Endometrial microvascular endothelial cells (primary cell): ENCODE measurements around the gene XPOT. TPM values are rescaled to one million over a fixed set of nuclear protein-coding genes. Genes with fewer than 3 reads are reported as not detected.

Experiments
- in situ Hi-C: cut with HindIII; loops from 2 replicates; pipeline ENCODE4 v1.10.0; 2017; ENCODE audit warnings: low sequenced_read_pairs, low pct_unique_long_range_greater_than_20kb; ENCODE audit errors: inconsistent ontology term
- total RNA-seq: library from RNA; depleted of rRNA; stranded (reverse); fragments of >200 nt; gene quantifications from one replicate; pipeline ENCODE4 v1.2.3, GENCODE V29; 2015; ENCODE audit errors: inconsistent ontology term

The XPOT gene
- total RNA-seq, 1 donor from 2014 or later, result 55.2 TPM

DNA sequence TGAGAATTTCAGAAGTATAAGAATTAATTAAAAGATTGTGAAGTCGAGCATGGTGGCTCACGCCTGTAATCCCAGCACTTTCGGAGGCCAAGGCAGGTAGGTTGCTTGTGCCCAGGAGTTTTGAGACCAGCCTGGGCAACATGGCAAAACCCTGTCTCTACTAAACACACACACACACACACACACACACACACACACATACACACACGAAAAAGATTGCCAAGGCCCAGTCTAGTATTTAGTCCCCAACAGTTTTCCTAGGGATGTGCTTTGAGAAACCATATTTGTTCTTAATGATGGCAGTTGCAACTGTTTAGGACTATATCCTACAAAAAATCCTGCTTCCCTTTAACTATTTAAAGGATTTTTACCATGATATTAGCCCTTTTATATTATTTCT, 53.7 kb downstream of the XPOT start:
- in situ Hi-C loops, result no loop called here

DNA sequence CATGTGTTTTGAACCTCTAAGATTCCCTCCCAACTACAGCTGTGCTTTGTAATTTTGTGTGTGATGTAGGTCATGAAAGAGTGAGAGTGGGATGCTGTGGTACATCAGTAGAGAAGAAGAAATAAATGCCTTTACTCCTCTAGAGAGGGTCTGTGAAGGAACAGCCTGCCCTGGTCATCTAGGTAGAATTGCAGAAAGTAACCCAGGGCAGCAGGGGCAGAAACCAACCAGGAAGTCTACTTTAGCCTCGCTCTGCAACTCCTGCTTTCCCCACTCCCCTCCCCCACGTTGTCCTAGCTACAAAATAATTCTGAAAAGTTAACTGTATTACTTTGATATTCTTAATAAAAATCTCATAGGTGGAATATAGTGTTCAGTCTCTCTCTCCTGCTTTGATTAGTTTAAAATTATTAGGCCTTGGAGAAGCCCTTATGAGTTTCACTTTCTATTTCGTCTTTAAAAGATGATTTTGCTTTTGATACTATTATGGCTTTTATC, 55.3 kb downstream of the XPOT start:
- in situ Hi-C loops, result no loop called here

DNA sequence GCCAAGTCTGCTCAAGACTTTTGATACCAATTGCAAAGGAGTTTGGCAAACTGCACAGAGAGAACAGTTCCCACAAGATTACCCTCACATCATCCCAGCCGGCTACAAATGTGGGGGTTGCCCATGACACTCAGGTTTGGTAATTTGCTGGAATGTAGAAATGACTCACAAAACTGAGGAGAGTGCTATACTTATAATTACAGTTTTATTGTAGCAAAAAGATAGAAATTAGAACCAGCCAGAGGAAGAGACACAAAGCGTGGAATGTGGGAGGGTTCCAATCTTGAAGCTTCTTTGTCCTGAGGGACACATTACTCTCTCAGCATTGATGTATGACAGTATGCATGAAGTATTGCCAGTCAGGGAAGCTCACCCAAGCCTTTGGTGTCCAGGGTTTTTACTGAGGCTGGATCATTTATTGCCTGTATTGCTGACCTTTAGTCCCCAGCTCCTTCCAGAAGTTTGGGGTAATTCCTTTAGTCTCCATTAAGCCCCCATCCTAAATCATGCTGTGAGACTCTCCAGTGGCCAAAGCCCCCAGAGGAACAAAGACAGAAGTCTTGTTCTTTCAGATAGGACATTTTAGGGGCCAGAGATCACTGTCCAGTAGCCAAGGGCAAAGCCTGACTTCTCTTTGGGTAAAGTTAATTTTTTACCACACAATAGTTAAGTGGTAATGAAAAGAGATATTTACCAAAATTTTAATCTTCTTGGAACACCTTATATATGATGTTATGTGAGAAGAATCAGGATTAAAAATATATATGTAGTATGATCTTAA, 57.6 kb downstream of the XPOT start:
- in situ Hi-C loops, result no loop called here

DNA sequence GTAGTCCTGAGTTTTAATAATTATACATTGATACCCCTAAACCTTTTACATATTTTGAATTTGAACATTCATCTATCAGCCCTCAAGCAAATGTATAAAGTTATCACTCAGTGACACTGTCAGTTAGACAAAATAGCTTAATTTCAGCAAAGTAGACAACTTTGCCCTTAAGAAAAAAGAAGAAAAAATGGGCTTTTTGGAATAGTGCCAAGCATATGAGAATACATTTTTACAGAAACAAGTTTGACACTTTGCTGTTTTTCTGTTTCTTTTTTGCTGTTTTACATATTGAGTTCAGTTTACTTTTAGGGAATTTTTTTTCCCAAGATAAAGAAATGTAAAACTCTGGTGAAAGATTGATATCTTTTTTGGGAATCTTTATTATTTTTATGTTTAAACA, 62.0 kb downstream of the XPOT start:
- in situ Hi-C loops, result no loop called here

DNA sequence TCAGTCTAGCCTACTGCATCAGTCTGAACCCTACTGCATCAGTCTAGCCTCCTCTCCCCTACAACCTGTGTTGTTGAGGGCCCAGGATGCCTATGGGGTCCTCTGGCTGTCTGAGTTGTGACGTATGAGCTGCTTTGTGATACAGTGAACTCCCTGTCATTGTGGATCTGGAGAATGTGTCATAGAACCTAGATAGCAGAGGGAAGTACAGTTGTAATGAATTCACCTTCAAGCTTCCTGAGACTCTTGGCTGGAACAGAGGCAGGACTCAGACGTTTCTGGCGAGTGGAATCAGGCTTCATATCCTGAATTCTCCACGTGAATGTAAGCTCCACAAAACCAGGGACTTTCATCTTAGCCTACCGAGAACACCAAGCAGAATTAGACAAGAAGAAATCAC, 64.8 kb downstream of the XPOT start:
- in situ Hi-C loops, result no loop called here

DNA sequence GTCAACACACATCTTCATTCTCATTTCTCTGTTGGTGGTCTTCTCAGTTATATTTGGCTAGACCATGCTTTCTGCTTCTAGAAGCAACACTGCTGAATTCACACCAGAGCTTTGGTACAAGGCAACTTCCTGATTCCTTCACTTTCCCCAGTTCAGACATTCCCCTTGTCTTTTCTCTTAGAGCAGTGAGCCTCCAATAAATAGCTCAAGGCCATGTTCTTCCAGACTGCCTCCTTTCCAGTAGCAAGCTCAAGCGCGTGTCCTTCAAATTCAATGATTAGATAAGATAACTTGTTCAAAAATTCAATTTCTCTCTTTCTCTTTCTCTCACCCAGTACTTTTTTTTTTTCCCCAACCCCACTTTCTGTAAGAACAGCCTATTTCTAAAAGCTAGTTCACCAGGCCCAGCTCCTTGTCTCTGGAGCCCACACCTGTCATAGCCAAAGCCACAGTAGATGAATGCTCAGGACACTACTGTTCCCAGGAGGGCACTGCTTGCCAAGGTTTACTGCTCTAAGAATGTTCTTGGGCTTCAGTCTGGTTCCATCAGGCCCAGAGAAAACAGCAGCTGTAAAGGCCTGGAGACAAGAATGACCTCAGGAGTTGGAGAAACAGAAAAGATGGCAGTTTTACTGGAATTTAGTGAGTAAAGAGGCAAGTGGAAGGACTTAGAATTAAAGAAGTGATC, 65.4 kb downstream of the XPOT start:
- in situ Hi-C loops, result no loop called here

DNA sequence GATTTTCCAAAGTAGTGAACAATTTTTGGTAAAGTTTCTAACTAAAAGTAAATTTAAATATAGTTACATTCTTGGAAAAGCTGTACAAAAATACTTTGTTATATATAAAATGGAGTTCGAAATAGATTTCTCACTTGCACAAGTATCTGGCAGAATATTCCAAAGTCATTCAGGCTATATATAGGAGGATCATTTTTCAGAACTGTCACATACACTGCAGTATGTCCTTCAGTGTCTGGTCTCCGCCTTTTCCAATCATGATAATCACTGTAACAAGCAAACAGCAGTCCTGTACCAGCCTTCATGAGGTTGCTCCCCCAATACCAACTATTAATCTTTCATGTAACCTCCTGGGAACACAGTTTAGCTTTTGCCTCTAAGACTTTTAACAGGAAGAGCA, 66.3 kb downstream of the XPOT start:
- in situ Hi-C loops, result no loop called here

DNA sequence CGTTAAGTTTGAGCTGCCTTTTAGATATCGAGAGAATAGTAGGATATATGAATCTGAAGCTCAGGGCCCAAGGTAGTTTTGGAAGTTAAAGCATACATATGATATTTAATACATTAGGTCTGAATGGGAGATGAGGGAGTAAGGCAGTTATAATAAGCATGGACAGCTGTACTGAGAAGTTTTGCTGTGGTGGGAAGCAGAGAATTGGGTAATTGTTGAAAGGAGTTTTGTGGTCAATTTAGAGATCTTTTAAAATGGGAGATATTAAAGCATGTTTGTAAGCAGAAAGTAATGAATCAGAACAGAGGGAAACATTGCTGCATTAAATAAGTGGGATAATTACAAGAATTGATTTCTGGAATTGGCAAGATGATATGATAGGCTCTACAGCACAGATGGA, 69.0 kb downstream of the XPOT start:
- in situ Hi-C loops, result no loop called here

DNA sequence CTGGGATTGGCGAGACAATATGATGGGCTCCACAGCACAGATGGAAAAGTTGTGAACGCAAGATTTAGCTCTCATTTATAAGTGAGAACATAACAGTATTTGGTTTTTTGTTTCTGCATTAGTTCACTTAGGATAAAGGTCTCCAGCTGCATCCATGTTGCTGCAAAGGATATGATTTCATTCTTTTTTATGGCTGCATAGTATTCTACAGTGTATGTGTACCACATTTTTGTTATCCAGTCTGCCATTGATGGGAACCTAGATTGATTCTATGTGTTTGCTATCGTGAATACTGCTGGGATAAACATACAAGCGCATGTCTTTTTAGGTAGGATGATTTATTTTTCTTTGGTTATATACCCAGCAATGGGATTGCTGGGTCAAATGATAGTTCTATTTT, 71.3 kb downstream of the XPOT start:
- in situ Hi-C loops, result no loop called here

DNA sequence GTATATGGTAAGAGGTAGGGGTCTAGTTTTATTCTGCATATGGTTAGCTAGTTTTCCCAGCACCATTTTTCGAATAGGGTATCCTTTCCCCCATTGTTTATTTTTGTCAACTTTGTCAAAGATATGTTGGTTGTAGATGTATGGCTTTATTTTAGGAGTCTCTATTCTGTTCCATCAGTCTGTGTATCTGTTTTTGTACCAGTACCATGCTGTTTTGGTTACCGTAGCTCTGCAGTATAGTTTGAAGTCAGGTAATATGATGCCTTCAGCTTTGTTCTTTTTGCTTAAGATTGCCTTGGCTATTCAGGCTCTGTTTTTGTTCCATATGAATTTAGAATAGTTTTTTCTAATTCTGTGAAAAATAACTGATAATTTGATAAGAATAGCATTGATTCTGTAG, 72.7 kb downstream of the XPOT start:
- in situ Hi-C loops, result no loop called here

DNA sequence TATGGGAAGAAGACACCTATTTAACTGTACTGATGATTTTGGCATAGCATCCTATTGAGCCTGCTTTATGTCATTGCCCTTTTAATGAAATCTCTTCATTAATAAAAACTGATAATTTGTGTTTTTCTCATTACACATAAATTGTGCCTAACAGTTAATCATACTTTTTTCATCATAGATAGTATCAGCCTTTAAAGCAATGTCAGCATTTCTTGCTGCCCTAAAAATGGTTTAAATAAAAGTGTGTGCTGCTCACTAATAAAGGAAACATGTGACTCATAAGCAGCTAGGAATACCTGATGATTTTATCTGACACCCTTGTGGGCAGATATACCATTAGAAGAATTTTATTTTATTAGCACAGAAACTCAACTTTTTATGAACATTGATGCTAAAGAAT, 74.5 kb downstream of the XPOT start:
- in situ Hi-C loops, result no loop called here

DNA sequence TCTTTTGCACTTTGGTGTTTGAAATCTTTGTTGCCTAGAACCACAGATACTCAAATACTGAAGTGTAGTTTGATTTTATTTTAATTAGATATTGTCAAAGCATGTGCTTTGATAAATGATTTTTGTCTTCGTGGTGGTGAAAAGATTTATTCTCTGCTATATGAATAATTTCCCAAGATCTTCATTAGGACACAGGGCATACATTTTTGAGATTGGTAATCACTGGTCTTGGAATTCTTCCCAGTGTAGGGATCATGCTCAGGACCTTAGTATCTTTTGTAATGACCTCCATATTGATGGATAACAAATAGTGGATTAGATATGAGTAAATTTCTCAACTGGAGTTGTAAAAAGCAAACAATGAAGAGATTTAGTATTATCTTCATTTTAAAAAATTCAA, 76.0 kb downstream of the XPOT start:
- in situ Hi-C loops, result no loop called here

DNA sequence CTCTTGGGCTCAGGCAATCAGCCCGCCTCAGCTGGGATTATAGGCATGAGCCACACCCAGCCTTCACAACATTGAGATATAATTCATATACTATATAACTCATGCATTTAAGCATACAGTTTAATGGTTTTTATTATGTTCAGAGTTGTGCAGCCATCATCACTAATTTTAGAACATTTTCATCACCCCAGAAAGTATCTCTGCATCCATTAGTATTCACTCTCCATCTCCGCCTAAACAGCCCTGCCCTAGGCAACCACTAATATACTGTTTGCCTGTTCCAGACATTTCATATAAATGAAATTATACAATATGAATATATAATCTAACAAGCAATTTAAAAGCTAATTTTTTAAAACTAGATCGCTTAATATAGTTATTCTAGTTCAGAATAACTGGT, 82.5 kb downstream of the XPOT start:
- in situ Hi-C loops, result no loop called here

DNA sequence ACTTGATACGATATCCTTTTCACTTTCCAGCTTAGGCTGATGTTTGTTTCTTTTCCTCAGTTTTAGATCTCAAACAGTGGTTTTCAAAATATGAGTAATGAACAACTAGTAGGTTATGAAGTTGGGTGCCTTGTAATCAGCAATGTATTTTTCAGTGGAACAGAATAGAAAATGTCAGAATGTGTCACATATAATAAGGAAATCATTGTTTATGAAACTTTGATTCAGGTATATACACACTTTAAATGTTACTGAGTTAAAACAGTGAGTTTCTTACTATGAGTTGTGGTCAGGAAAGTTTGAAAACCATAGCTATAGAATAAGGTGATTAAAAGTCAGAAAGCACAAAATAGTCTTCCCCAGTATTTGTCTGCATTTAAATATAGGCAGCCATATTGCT, 87.5 kb downstream of the XPOT start:
- in situ Hi-C loops, result no loop called here

DNA sequence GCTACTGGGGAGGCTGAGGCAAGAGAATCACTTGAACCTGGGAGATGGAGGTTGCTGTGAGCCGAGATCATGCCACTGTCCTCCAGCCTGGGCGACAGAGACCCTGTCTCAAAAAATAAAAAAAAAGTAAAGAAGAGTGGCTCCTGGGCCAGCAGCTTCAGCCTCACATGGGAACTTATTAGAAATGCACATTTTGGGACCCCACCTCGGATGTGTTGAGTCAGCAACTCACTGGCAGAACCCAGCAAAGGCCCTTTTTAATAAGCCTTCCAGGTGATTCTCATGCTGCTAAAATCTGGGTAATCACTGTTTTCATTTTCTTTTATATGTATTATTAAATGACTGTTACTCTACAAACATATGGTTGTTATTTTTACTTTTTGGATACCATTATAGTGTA, 89.3 kb downstream of the XPOT start:
- in situ Hi-C loops, result no loop called here

DNA sequence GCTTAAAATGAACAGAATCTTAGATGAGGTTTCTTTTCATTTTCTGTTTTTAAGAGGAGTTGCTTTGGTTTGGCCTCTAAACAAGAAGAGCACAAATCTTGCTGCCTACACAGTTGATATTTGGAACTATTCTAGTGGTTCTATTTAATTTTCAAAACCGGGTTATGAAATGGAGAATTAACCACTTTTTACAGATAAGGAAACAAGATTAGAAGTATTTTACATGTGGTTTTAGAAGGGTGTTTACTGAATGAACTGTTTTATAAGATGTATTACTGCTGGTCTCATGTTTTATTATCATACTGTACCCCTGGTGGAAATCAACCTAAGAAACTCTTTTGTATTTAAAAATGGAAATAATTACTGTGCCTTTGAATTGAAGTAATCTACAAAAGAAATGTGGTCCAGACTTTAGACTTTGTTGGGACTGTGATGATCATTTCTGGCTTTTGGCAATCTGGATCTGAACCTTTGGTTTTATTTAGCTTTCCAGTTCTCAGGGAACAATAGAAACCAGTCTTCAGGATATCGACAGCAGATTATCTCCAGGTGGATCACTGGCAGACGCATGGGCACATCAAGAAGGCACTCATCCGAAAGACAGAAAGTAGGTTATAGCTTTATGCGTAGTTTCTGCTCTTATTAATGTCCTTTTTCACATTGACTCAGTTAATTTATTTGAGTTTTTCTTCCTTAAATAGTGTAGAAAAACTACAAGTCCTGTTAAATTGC, 91.0 kb downstream of the XPOT start:
- in situ Hi-C loops, result no loop called here

DNA sequence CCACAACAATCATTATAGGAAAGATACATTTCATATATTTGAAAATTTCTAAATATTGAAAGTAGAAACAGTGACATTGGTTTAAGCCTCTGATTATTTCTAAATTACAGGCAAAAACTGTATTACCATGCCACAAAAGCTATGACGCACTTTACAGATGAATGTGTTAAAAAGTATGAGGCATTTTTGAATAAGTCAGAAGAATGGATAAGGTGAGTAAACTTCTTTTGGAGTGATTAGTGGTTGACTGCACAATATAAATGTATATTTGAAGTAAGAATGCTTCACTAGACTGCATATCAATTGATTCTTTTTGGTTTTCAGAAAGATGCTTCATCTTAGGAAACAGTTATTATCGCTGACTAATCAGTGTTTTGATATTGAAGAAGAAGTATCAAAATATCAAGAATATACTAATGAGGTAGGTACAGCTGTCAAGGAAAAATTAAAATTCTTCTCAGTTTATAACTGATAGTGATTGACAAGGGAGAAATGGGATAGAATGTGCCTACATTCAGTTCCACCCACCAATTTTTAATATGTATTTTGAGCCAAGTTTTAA, 92.7 kb downstream of the XPOT start:
- in situ Hi-C loops, result no loop called here

DNA sequence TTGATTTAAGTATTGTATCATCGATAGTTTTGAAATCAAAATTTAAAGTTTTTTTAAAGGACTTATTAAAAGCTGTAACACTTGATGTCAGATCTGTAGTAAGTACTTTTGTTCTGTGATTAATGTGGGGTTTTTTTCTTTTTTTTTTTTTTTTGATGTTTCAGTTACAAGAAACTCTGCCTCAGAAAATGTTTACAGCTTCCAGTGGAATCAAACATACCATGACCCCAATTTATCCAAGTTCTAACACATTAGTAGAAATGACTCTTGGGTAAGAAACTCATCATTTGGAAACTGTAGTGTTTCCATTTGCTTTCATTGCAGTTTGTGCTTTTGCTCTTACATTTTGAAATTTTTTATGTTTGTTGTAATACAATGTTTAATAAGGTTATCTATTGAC, 93.3 kb downstream of the XPOT start:
- in situ Hi-C loops, result no loop called here

DNA sequence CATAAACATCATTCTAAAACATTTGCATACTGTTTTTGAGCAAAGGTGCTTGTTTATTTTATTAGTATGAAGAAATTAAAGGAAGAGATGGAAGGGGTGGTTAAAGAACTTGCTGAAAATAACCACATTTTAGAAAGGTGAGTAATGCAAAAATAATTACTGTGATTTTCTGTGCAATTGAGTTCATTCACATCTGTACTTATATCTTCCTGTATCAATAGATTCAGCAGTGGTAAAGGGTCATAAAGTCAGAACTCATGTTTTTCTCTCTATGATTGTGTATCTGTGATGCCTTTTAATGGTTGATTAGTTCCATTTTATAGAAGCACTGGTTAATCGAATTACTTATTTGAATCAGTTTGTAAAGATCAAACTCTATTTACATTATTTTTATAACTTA, 93.7 kb downstream of the XPOT start:
- in situ Hi-C loops, result no loop called here

DNA sequence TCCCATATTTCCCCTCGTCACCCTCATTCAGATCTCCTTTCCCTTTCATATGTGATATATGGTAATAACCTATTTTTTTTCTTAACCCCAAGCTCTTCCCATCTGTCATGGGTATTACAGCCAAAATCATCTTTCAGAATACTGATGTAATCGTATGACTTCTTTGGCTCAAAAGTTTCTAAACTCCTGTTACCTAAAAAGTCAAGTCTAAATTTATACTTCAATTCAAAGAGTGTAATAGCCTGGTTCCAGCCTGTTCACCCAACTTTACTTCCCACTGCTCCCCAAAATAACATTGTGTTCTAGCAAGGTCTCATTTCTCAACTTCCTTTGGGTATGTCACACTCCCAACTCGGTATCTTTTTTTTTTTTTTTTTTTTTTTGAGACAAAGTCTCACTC, 96.2 kb downstream of the XPOT start:
- in situ Hi-C loops, result no loop called here
